Measurements from ENCODE around the gene PPM1B. TPM values are rescaled to one million over a fixed set of nuclear protein-coding genes. Genes with fewer than 3 reads are reported as not detected.
"Not testable (repeated sequence)": the region's sequence is repeated elsewhere in the genome, so short reads cannot be mapped to it uniquely, and the experiment has no call there.

The PPM1B gene
- total RNA-seq: 10 to 100 TPM; 56.4 to 57.0 TPM

DNA sequence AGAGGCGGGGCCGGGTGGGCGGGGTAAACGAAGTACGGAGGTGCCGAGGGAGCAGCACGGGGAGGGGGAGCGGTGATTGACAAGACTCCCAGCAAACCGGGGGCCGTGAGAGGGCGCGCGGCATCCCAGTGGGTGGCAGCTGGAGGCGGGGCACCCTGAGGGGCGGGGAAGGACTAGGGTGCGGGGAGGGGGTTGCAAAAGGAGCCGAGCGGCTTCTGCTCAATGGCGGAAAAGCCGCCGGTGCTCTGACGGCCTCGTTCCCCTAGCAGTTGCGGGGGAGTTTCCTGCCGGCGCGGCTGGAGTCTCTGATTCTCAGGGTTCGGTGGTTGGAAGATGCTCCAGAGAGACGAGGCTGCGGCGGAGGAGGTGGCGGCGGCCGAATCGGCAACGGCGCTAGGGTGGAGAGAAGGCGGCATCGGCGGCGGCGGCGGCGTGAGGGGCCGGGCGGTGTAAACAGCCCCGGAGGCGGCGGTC, at the start of gene PPM1B:
TSS of gene PPM1B (plus strand) at position 195 of the 474 bp plus-strand sequence. CDS start 32,325 bp downstream, outside the sequence.
- H3K4me3 Mint-ChIP-seq: peak within 1 kb of the TSS; percentile 91
- H3K36me3 Mint-ChIP-seq: peaks cover 19% of the 10 kb centered on the region
- ATAC-seq (peak; percentile 79), DNase-seq (peak; percentile 100)
- H3K4me1 Mint-ChIP-seq: peaks cover 35% of the 10 kb centered on the region
- CTCF ChIA-PET: interaction anchor here (0.8 kb wide), 1 partner anchor 80 kb away, joined by 4 read pairs; no protein-coding TSS in a partner anchor
- H3K9me3 Mint-ChIP-seq (ENCODE audit: low read depth): no peaks in the 10 kb centered on the region
- peak within 1 kb of the TSS; percentile 100 for H3K27ac Mint-ChIP-seq
- H3K27me3 Mint-ChIP-seq: no peaks in the 10 kb centered on the region

- no peak overlapping the region for H3K4me3 Mint-ChIP-seq
- no peak overlapping the region for H3K27ac Mint-ChIP-seq
- peaks cover 9% of the 10 kb centered on the region for H3K27me3 Mint-ChIP-seq
- no peak for ATAC-seq
- no peaks in the 10 kb centered on the region for H3K9me3 Mint-ChIP-seq (ENCODE audit: low read depth)
- peaks cover 33% of the 10 kb centered on the region for H3K4me1 Mint-ChIP-seq
- CTCF ChIA-PET: interaction anchor here (1.2 to 1.8 kb wide), 3 partner anchors 31 to 36 kb away, joined by 3 to 5 read pairs (median 3); no protein-coding TSS in a partner anchor
- DNase-seq: no peak
- peaks cover 3% of the 10 kb centered on the region for H3K36me3 Mint-ChIP-seq
These were observed 48.8 kb upstream of the PPM1B start for GRCh38 chr2:44119878-44120277.

- peak; percentile 85 for ATAC-seq
- Mint-ChIP-seq H3K4me3 (no peak overlapping the region), H3K36me3 (peaks cover 3% of the 10 kb centered on the region), H3K27me3 (peaks cover 9% of the 10 kb centered on the region), H3K4me1 (peaks cover 35% of the 10 kb centered on the region), H3K27ac (peak overlapping the region; percentile 3), H3K9me3 (ENCODE audit: low read depth) (no peaks in the 10 kb centered on the region)
- CTCF ChIA-PET: interaction anchor here (0.9 to 1.8 kb wide), 4 partner anchors 32 to 41 kb away, joined by 3 to 5 read pairs (median 3); no protein-coding TSS in a partner anchor
- DNase-seq: peak; percentile 59
These were observed 48.2 kb upstream of the PPM1B start for GRCh38 chr2:44120428-44120827.

DNA sequence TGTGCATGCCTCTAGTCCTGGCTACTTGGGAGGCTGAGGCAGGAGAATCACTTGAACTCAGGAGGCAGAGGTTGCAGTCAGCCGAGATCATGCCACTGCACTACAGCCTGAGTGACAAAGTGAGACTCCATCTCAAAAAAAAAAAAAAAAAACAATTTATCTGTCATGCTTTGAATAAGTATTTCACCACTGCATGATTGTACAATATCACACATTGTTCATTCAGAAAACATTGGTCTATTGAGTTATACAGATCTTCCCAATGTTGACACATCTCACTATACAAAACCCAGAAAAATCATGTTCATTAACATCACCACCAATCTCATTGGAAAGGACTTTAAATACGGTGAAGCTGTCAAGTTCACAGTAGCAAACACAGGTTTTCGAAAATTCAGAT, 46.8 kb upstream of the PPM1B start:
- Mint-ChIP-seq H3K4me1 (peaks cover 39% of the 10 kb centered on the region), H3K27me3 (peaks cover 13% of the 10 kb centered on the region), H3K4me3 (no peak overlapping the region), H3K36me3 (peaks cover 3% of the 10 kb centered on the region), H3K27ac (no peak overlapping the region), H3K9me3 (ENCODE audit: low read depth) (no peaks in the 10 kb centered on the region)
- no peak for DNase-seq
- no peak for ATAC-seq
- CTCF ChIA-PET: no interaction called here

DNA sequence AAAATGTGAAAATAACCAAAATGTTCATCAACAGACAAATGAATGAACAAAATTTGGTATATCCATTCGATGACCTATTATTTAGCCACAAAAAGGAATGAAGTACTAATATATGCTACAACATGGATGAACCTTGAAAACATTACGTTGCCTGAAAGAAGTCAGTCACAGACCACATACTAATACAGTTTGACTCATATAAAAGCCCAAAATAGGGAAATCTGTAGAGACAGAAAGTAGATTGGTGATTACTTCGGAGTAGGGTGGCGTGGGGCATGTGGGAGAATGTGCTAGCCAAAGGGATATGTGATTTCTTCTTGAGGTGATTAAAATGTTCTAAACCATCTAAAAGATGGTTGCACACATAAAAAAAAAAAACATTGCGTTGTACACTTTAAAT, 44.2 kb upstream of the PPM1B start:
- H3K27ac Mint-ChIP-seq: no peak overlapping the region
- peaks cover 32% of the 10 kb centered on the region for H3K4me1 Mint-ChIP-seq
- ATAC-seq (no peak), DNase-seq (no peak)
- no peak overlapping the region for H3K4me3 Mint-ChIP-seq
- peaks cover 13% of the 10 kb centered on the region for H3K27me3 Mint-ChIP-seq
- H3K9me3 Mint-ChIP-seq (ENCODE audit: low read depth): no peaks in the 10 kb centered on the region
- CTCF ChIA-PET: no interaction called here
- H3K36me3 Mint-ChIP-seq: peaks cover 2% of the 10 kb centered on the region

DNA sequence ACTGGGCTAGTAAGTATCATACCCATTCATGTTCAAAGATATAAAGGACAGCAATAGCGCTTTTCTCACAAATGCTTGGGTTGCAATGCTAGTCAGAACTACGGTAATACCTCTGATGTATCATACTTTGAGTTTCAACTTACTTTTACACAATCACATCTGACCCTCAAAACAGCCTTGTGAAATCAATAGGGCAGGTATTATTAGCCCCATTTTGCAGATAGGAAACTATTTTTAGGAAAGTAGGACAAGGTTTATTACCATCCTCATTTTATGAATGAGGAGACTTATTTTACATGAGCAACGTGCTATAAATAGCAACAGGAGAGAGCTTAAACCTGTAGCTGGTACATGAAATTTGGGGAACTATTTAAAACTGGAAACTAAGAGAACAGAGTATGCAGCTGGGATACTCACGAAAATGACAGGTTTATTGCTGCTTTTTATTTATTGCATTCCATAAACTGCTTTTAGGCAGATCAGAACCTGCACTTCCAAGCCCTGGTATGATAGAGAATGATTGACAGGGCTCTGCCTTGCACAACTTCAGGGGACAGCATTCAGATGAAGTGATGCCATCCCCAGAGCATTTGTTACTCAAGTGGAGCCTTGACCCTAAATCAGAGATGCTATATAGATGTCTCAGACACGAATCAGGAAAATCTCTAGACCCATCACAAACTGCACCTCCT, 42.4 kb upstream of the PPM1B start:
- Mint-ChIP-seq H3K4me3 (no peak overlapping the region), H3K27ac (no peak overlapping the region), H3K4me1 (peaks cover 26% of the 10 kb centered on the region), H3K9me3 (ENCODE audit: low read depth) (no peaks in the 10 kb centered on the region), H3K36me3 (peaks cover 3% of the 10 kb centered on the region), H3K27me3 (peaks cover 13% of the 10 kb centered on the region)
- CTCF ChIA-PET: no interaction called here
- ATAC-seq (no peak), DNase-seq (no peak)

DNA sequence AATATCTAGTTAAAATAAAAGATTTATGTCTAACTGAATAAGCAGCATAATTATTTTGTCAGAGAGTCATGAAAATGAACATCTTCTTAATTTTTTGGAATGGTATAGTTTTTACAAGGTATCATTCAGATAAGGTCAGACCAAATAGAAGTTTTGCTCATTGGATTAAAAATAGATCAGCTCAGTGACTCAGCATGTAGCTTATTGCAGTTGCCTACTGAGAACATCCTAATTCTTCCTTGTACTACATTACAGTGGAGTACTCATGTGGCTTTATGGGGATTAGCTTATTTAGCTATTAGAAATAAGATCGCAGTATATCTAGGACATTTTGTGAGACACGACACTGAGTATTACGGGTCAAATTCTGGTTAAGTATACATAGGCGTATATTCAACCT, 38.2 kb upstream of the PPM1B start:
- Mint-ChIP-seq H3K9me3 (ENCODE audit: low read depth) (no peaks in the 10 kb centered on the region), H3K4me1 (peaks cover 4% of the 10 kb centered on the region), H3K27ac (no peak overlapping the region), H3K4me3 (no peak overlapping the region), H3K36me3 (peaks cover 2% of the 10 kb centered on the region), H3K27me3 (peaks cover 4% of the 10 kb centered on the region)
- no peak for ATAC-seq
- CTCF ChIA-PET: no interaction called here
- DNase-seq: no peak

DNA sequence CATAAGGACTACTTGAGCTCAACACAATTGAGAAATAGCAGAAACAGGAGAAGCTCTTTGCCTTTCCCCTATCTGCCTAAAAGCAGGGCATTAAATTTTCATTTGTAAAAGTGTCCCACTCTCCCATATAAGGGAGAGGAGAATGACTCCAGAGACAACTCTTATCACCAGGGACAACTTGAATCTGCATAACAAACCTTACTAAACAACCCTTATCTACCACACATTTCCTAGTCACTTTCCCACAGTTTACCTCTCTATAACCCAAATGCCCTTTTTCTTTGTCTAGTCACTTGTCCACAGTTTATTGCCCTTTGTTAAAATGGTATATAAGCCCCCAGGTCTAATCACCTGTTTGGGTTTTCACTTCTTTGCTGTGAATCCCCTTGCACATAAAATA, 37.5 kb upstream of the PPM1B start:
- ATAC-seq: no peak
- H3K36me3 Mint-ChIP-seq: peaks cover 2% of the 10 kb centered on the region
- DNase-seq: no peak
- CTCF ChIA-PET: no interaction called here
- H3K27ac Mint-ChIP-seq: no peak overlapping the region
- no peak overlapping the region for H3K4me3 Mint-ChIP-seq
- H3K27me3 Mint-ChIP-seq: peaks cover 4% of the 10 kb centered on the region
- H3K9me3 Mint-ChIP-seq (ENCODE audit: low read depth): no peaks in the 10 kb centered on the region
- no peaks in the 10 kb centered on the region for H3K4me1 Mint-ChIP-seq

DNA sequence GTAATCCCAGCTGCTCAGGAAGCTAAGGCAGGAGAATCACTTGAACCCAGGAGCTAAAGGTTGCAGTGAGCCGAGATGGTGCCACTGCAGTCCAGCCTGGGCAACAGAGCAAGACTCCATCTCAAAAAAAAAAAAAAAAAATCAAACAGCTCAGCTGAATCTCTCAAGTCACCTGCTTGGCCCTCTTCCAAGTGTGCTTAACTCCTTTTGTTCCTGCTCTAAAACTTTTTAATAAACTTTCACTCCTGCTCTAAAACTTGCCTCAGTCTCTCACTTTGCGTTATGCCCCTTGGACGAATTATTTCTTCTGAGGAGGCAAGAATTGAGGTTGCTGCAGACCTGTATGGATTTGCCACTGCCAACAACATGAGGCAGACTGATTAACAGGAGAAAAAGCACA, 35.1 kb upstream of the PPM1B start:
- H3K36me3 Mint-ChIP-seq; H3K4me3 Mint-ChIP-seq; H3K9me3 Mint-ChIP-seq (ENCODE audit: low read depth); H3K27ac Mint-ChIP-seq; H3K4me1 Mint-ChIP-seq; CTCF ChIA-PET; DNase-seq; ATAC-seq; H3K27me3 Mint-ChIP-seq: not testable (repeated sequence)

DNA sequence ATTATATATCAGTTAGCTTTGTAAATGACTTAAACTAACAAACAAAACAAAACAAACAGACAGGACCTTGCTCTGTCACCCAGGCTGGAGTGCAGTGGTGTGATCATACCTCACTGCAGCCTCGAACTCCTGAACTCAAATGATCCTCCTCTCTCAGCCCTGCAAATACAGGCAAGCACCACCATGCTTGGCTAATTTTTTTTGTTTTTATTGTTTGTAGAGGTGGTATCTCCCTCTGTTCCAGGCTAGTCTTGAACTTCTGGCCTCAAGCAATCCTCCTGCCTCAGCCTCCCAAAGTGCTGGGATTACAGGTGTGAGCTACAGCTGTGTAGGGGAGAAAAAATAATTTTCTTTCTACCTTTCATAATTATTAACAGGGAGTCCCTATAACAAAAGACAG, 33.8 kb upstream of the PPM1B start:
- Mint-ChIP-seq H3K27ac (no peak overlapping the region), H3K9me3 (ENCODE audit: low read depth) (no peaks in the 10 kb centered on the region), H3K4me1 (no peaks in the 10 kb centered on the region), H3K4me3 (no peak overlapping the region), H3K36me3 (peaks cover 2% of the 10 kb centered on the region), H3K27me3 (peaks cover 2% of the 10 kb centered on the region)
- CTCF ChIA-PET: no interaction called here
- ATAC-seq (no peak), DNase-seq (no peak)

DNA sequence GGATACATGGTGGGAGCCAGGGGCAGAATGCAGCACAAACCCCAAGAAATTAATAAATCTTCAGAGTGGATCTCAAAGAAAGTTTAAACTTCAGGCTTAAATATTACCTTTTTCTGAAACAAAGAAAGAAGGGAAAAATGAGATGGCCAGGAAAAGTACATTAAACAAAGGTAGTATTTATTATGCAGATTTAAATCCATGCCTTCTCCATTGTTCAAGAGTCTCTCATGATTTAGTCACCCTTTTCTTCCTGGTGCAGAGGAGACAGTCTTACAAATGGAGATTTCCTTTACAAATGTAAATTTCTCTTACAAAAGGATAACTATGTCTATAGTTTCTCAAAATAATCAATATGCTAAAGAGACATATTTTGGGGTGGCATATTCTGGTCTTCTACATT, 33.4 kb upstream of the PPM1B start:
- no peaks in the 10 kb centered on the region for H3K9me3 Mint-ChIP-seq (ENCODE audit: low read depth)
- CTCF ChIA-PET: no interaction called here
- no peak overlapping the region for H3K27ac Mint-ChIP-seq
- H3K4me1 Mint-ChIP-seq: no peaks in the 10 kb centered on the region
- H3K27me3 Mint-ChIP-seq: peaks cover 2% of the 10 kb centered on the region
- no peak for ATAC-seq
- H3K36me3 Mint-ChIP-seq: peaks cover 2% of the 10 kb centered on the region
- H3K4me3 Mint-ChIP-seq: no peak overlapping the region
- DNase-seq: no peak

GRCh38 chr2:44135771-44136170, 32.9 kb upstream of the PPM1B start:
- Mint-ChIP-seq H3K27ac (no peak overlapping the region), H3K27me3 (peaks cover 2% of the 10 kb centered on the region), H3K4me1 (no peaks in the 10 kb centered on the region), H3K9me3 (ENCODE audit: low read depth) (no peaks in the 10 kb centered on the region), H3K36me3 (peaks cover 2% of the 10 kb centered on the region), H3K4me3 (no peak overlapping the region)
- CTCF ChIA-PET: no interaction called here
- ATAC-seq (no peak), DNase-seq (no peak)

- DNase-seq (no peak), ATAC-seq (no peak)
- Mint-ChIP-seq H3K27ac (no peak overlapping the region), H3K4me3 (no peak overlapping the region), H3K27me3 (peaks cover 2% of the 10 kb centered on the region), H3K9me3 (ENCODE audit: low read depth) (no peaks in the 10 kb centered on the region), H3K4me1 (no peaks in the 10 kb centered on the region), H3K36me3 (peaks cover 1% of the 10 kb centered on the region)
- CTCF ChIA-PET: no interaction called here
These were observed 32.4 kb upstream of the PPM1B start for GRCh38 chr2:44136252-44136651.

- no peaks in the 10 kb centered on the region for H3K36me3 Mint-ChIP-seq
- H3K27me3 Mint-ChIP-seq: peaks cover 2% of the 10 kb centered on the region
- no peak overlapping the region for H3K4me3 Mint-ChIP-seq
- DNase-seq: no peak
- CTCF ChIA-PET: no interaction called here
- H3K4me1 Mint-ChIP-seq: no peaks in the 10 kb centered on the region
- ATAC-seq: no peak
- no peak overlapping the region for H3K27ac Mint-ChIP-seq
- H3K9me3 Mint-ChIP-seq (ENCODE audit: low read depth): no peaks in the 10 kb centered on the region
These were observed 31.6 kb upstream of the PPM1B start for GRCh38 chr2:44137048-44137447.

Measured in activated CD8-positive, alpha-beta memory T cell treated with anti-CD3 and anti-CD28 coated beads, Interleukin-2, amount 10 ng/mL, durations not matched to agents 7 days and 5 days (primary cell).